ENCODE measurements around the gene GPM6B.

Gene GPM6B

DNA sequence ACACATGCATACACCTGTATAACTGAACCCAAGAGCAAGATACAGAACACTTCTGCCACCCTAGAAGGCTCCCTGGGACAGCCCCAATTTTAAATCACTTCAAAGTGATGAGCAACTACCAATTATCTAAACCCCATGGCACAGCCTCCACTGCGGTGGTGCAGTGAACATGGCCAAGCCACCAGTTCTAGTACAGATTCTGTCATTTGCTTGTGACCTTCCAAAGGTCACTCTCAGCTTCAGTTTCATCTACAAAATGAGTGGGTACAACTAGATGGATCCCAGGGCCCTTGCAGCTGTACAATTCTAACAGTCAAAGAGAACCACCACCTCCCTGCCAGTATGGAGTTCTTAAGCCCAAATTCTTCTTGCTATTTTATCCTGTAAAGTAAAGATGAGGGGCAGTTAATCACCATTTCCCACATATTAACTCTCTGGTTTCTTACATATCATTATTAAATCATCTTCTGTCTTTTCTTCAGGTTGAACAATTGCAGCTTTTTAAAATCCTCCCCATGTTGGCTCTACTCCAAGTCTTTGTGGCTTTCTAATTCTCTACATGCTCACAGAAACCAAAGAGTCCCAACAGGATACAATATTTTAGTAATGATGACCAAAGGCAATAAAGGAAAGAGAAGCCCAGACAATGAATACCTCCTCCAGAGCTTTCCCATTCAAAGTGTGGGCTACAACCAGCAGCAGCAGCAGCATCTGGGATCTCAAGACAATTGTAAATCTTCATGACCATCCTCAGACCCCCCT lies 39.0 kb upstream of the GPM6B start:
- no peak for TF ChIP-seq CEBPB (IDR thresholded peaks at IDR 0.05)
- TF ChIP-seq ZBTB7A (IDR thresholded peaks at IDR 0.05; ENCODE audit: low read depth), result no peak
- TF ChIP-seq CREB1 (IDR thresholded peaks at IDR 0.05; ENCODE audit: low read depth), result no peak
- no peak for TF ChIP-seq EGR1 (IDR thresholded peaks at IDR 0.05)
- TF ChIP-seq RAD21 (IDR thresholded peaks at IDR 0.05; ENCODE audit: low read depth), result no peak
- TF ChIP-seq, protein P1, sequence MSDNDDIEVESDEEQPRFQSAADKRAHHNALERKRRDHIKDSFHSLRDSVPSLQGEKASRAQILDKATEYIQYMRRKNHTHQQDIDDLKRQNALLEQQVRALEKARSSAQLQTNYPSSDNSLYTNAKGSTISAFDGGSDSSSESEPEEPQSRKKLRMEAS (IDR thresholded peaks at IDR 0.05), result no peak
- TF ChIP-seq, protein P2, sequence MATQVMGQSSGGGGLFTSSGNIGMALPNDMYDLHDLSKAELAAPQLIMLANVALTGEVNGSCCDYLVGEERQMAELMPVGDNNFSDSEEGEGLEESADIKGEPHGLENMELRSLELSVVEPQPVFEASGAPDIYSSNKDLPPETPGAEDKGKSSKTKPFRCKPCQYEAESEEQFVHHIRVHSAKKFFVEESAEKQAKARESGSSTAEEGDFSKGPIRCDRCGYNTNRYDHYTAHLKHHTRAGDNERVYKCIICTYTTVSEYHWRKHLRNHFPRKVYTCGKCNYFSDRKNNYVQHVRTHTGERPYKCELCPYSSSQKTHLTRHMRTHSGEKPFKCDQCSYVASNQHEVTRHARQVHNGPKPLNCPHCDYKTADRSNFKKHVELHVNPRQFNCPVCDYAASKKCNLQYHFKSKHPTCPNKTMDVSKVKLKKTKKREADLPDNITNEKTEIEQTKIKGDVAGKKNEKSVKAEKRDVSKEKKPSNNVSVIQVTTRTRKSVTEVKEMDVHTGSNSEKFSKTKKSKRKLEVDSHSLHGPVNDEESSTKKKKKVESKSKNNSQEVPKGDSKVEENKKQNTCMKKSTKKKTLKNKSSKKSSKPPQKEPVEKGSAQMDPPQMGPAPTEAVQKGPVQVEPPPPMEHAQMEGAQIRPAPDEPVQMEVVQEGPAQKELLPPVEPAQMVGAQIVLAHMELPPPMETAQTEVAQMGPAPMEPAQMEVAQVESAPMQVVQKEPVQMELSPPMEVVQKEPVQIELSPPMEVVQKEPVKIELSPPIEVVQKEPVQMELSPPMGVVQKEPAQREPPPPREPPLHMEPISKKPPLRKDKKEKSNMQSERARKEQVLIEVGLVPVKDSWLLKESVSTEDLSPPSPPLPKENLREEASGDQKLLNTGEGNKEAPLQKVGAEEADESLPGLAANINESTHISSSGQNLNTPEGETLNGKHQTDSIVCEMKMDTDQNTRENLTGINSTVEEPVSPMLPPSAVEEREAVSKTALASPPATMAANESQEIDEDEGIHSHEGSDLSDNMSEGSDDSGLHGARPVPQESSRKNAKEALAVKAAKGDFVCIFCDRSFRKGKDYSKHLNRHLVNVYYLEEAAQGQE (IDR thresholded peaks at IDR 0.05; ENCODE audit: low read depth), result no peak

- no peak for TF ChIP-seq TCF12 (IDR thresholded peaks at IDR 0.05; ENCODE audit: low read depth)
Measured at GRCh38 chrX:13854003-13854402, 37.1 kb upstream of the GPM6B start.

- no peak for TF ChIP-seq RAD21 (IDR thresholded peaks at IDR 0.05; ENCODE audit: low read depth)
- no peak for TF ChIP-seq TEAD4 (IDR thresholded peaks at IDR 0.05)
- no peak for TF ChIP-seq ZBTB7A (IDR thresholded peaks at IDR 0.05; ENCODE audit: low read depth)
- TF ChIP-seq FOXM1 (IDR thresholded peaks at IDR 0.05; ENCODE audit: borderline replicate concordance, low read depth), result no peak
Measured at GRCh38 chrX:13852001-13852695, 35.3 kb upstream of the GPM6B start.

DNA sequence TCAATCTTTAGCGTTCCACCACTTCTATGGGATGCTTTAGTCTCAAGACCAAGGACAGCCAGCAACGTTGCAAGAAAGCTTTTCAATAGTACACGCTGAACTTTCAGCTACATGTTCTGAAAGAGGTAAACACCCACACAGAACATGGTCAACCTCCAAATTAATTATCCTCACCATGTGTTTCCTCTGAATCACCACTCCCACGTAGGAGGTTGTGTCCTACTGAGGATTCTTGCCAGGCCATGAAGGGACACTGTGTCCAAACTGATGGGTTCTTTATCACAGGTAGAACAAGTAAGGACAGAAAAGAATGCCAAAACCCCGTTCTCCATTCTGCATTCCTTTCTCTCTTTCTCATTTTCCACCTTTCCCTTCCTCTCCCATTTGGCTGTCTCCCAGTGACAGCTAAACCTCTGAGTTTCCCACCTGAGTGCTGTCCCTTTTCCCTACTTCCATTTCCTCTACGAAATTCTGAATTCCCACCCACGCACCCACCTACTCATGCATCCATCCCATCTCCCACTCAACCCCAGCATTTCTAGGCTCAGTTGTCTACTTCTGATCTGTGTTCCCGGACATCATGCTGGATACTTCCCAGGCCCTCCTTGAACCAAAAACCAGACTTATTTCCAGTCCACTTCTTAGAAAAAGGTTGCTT lies 29.0 kb upstream of the GPM6B start:
- TF ChIP-seq NFIC (IDR thresholded peaks at IDR 0.05) (no peak), CREB1 (IDR thresholded peaks at IDR 0.05; ENCODE audit: low read depth) (no peak)

DNA sequence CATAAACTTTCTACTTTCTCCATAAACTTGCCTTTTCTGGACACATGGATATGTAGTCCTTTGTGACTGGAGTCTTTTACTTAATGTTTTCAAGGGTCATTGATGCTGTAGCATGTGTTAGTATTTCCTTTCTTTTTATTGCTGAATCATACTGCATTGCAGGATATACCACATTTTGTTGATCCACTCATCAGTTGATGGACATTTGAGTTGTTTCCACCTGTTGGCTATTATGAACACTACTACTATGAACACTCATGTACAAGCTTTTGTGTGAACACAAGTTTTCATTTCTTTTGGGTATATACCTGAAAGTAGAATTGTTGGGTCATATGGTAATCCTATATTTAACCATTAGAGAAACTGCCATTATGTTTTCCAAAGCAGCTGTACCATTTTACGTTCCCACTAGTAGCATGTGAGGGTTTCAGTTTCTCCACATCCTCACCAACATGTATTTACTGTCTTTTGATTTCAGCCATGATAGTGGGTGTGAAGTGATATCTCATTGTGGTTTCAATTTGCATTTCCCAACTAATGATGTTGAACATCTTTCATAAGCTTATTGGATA lies 26.3 kb upstream of the GPM6B start:
- TF ChIP-seq, protein P2 (IDR thresholded peaks at IDR 0.05; ENCODE audit: low read depth), result no peak
- TF ChIP-seq, protein P1 (IDR thresholded peaks at IDR 0.05), result no peak
- TF ChIP-seq CEBPB (IDR thresholded peaks at IDR 0.05), result no peak
- TF ChIP-seq TAF1 (IDR thresholded peaks at IDR 0.05; ENCODE audit: low read depth), result no peak
- no peak for TF ChIP-seq RAD21 (IDR thresholded peaks at IDR 0.05; ENCODE audit: low read depth)
- TF ChIP-seq ZBTB7A (IDR thresholded peaks at IDR 0.05; ENCODE audit: low read depth), result no peak
- TF ChIP-seq TCF12 (IDR thresholded peaks at IDR 0.05; ENCODE audit: low read depth), result no peak
- no peak for TF ChIP-seq FOXM1 (IDR thresholded peaks at IDR 0.05; ENCODE audit: borderline replicate concordance, low read depth)
- TF ChIP-seq EGR1 (IDR thresholded peaks at IDR 0.05), result no peak
- TF ChIP-seq EP300 (IDR thresholded peaks at IDR 0.05; ENCODE audit: borderline replicate concordance), result no peak
- no peak for TF ChIP-seq NFIC (IDR thresholded peaks at IDR 0.05)
- no peak for TF ChIP-seq TEAD4 (IDR thresholded peaks at IDR 0.05)
- no peak for TF ChIP-seq CREB1 (IDR thresholded peaks at IDR 0.05; ENCODE audit: low read depth)
- TF ChIP-seq YY1 (IDR thresholded peaks at IDR 0.05; ENCODE audit: low read depth), result no peak
- TF ChIP-seq, protein P3, sequence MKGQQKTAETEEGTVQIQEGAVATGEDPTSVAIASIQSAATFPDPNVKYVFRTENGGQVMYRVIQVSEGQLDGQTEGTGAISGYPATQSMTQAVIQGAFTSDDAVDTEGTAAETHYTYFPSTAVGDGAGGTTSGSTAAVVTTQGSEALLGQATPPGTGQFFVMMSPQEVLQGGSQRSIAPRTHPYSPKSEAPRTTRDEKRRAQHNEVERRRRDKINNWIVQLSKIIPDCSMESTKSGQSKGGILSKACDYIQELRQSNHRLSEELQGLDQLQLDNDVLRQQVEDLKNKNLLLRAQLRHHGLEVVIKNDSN (IDR thresholded peaks at IDR 0.05), result no peak

DNA sequence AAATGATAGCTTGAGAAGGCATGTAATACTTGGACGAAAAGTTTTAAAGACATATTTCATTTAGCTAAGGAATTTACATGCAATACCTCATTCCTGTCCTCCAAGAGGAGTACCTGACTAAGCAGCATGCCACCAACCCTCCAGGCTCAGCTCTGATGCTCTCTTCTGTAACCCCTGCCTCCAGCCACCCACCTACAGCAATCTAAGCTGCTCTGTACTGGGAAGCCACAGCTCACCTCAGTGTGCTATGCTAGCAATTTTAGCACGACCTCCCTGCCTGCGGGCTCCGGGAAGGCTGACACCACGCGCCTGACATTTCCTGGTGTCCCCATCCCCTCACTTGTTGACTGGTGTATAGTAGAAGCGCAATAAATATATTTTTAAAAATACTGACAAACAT lies 23.2 kb upstream of the GPM6B start:
- no peak for TF ChIP-seq ZBTB7A (IDR thresholded peaks at IDR 0.05; ENCODE audit: low read depth)
- TF ChIP-seq, protein P3 (IDR thresholded peaks at IDR 0.05), result no peak
- no peak for TF ChIP-seq CEBPB (IDR thresholded peaks at IDR 0.05)
- no peak for TF ChIP-seq EGR1 (IDR thresholded peaks at IDR 0.05)
- no peak for TF ChIP-seq TEAD4 (IDR thresholded peaks at IDR 0.05)
- TF ChIP-seq, protein P1 (IDR thresholded peaks at IDR 0.05), result no peak
- no peak for TF ChIP-seq CREB1 (IDR thresholded peaks at IDR 0.05; ENCODE audit: low read depth)
- TF ChIP-seq TAF1 (IDR thresholded peaks at IDR 0.05; ENCODE audit: low read depth), result no peak
- TF ChIP-seq, protein P2 (IDR thresholded peaks at IDR 0.05; ENCODE audit: low read depth), result no peak
- no peak for TF ChIP-seq RAD21 (IDR thresholded peaks at IDR 0.05; ENCODE audit: low read depth)
- TF ChIP-seq YY1 (IDR thresholded peaks at IDR 0.05; ENCODE audit: low read depth), result no peak
- TF ChIP-seq FOXM1 (IDR thresholded peaks at IDR 0.05; ENCODE audit: borderline replicate concordance, low read depth), result no peak
- no peak for TF ChIP-seq EP300 (IDR thresholded peaks at IDR 0.05; ENCODE audit: borderline replicate concordance)
- TF ChIP-seq NFIC (IDR thresholded peaks at IDR 0.05), result no peak
- TF ChIP-seq TCF12 (IDR thresholded peaks at IDR 0.05; ENCODE audit: low read depth), result no peak

Data from Ishikawa (cell line).